ENCODE data around the gene CCDC82. TPM values are rescaled to one million over a fixed set of nuclear protein-coding genes. Genes with fewer than 3 reads are reported as not detected.
A peak's percentile ranks its signal among the peaks of the same experiment; 100 is the strongest.

Gene CCDC82
- total RNA-seq, 1 donor from 2014 or later: 9.5 TPM

DNA sequence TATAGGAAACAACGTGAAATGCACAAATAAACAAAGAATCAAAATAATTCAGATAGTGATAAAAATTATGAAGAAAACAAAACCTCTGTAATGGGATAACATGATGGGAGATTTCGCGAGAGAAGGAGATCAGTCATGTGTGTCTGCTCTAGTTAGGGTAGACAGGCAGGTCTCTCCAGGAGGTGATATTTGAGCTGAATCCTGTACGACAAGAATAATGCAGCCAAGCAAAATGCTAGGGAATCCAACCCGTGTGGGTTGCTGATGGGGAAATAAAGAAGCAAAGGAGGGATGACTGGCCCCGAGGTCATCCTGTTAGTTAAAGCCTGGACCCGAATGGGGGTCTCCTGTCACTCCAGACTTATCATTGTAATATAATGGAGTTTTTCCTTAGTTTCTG lies 62.8 kb downstream of the CCDC82 start:
- Histone ChIP-seq H3K4me1 (peaks cover 3 to 37% of the 10 kb centered on the region in 2 donors), H3K4me3 (no peak overlapping the region), H3K27ac (peak overlapping the region; percentile 4 to 55), H3K9me3 (no peaks in the 10 kb centered on the region), H3K27me3 (no peaks in the 10 kb centered on the region), H3K36me3 (no peaks in the 10 kb centered on the region)
- TF ChIP-seq, protein P1, sequence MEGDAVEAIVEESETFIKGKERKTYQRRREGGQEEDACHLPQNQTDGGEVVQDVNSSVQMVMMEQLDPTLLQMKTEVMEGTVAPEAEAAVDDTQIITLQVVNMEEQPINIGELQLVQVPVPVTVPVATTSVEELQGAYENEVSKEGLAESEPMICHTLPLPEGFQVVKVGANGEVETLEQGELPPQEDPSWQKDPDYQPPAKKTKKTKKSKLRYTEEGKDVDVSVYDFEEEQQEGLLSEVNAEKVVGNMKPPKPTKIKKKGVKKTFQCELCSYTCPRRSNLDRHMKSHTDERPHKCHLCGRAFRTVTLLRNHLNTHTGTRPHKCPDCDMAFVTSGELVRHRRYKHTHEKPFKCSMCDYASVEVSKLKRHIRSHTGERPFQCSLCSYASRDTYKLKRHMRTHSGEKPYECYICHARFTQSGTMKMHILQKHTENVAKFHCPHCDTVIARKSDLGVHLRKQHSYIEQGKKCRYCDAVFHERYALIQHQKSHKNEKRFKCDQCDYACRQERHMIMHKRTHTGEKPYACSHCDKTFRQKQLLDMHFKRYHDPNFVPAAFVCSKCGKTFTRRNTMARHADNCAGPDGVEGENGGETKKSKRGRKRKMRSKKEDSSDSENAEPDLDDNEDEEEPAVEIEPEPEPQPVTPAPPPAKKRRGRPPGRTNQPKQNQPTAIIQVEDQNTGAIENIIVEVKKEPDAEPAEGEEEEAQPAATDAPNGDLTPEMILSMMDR (IDR thresholded peaks at IDR 0.05): no peak
- intact Hi-C loops (cut with DNase I): no loop called here
- no peak for DNase-seq (ENCODE audit: low spot score in 2 of 2)

DNA sequence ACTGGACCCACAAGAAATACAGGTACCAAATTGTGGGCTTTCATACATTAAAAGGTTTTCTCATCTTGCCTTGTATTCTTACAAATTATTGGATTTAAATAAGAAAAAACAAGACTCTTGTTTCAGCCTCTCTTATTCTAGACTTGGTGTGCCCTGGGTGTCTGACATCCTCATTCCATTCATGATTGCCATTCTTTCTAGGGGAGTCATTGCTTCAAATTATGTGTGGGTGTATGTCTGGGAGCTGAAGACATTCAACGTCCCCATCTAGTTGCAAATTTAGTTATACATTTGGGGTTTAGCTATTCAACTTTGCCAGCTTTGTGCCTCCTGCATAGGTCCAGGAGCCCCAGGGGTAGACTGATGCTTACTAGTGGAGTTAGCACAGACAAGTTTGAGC lies 64.8 kb downstream of the CCDC82 start:
- TF ChIP-seq, protein P1 (IDR thresholded peaks at IDR 0.05): no peak
- Histone ChIP-seq H3K27ac (peak overlapping the region; percentile 75 to 81), H3K4me1 (peaks cover 0 to 31% of the 10 kb centered on the region in 2 donors), H3K4me3 (peak overlapping the region in 1 of 2 donors; percentile 12), H3K36me3 (no peaks in the 10 kb centered on the region), H3K9me3 (no peaks in the 10 kb centered on the region), H3K27me3 (no peaks in the 10 kb centered on the region)
- intact Hi-C loops (cut with DNase I): loop anchor here (2.0 to 5.0 kb wide), 2 partner anchors 18 to 153 kb away; no protein-coding TSS in a partner anchor
- no peak for DNase-seq (ENCODE audit: low spot score in 2 of 2)

DNA sequence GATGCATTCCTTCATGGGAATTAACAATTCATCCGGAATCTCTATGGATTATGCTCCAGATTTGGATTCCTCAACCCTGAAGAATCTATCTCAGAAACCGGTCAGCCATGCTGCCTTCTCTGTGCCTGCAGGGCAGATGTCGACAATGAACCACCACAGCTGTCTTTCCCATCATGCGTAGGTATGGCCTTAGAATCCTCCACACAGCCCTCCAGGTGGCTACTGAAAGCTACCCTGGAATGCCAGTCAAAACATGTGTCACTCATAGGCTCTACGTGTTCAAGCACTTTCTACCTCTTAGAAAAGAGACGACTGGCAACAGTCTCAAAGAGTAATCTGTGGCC lies 66.1 kb downstream of the CCDC82 start:
- Histone ChIP-seq H3K4me1 (peaks cover 0 to 21% of the 10 kb centered on the region in 2 donors), H3K36me3 (no peaks in the 10 kb centered on the region), H3K27me3 (no peaks in the 10 kb centered on the region), H3K4me3 (no peak overlapping the region), H3K9me3 (no peaks in the 10 kb centered on the region), H3K27ac (no peak overlapping the region)
- TF ChIP-seq, protein P1 (IDR thresholded peaks at IDR 0.05): no peak
- no peak for DNase-seq (ENCODE audit: low spot score in 2 of 2)
- intact Hi-C loops (cut with DNase I): loop anchor here (5.0 kb wide), 1 partner anchor 151 kb away; no protein-coding TSS in a partner anchor

DNA sequence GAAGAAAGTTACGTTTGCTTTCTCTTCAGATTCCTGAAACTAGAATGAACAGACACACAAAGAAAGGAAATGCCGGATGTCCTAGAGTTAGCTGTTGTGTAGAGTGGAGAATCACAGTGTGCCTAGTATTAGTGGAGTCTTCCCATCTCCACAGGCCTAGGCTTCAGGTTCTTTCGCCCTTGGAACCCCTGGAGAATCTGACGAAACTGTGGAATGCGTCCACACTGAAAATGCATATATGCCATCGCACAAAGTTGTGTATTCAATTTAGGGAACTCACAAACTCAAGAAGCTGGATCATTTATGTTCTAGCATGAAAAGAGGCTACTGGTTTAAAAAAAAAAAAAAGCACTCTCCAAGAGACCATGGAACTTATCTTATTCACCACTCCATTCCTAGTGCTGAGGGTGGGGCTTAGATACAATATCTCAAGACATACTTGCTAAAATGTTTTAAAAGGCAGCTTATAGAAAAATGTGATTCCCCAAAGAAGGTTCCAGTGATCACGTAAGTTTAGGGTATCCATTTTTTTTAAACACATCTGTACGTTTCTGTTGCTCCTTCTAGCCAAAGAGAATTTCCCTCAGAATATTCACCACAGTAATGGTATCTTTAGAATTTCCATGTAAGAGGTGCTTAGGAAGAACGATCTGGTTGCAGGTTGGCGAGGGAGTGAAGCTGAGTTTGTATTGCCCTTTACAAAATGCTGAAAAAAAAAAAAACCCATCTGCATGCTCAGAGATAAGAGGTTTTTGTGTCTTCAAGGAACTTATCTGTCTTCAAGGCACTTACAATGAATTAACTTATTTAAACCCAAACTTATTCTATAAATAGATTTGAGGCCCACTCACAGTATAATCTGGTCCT lies 66.7 kb downstream of the CCDC82 start:
- Histone ChIP-seq H3K9me3 (no peaks in the 10 kb centered on the region), H3K27ac (peak overlapping the region; percentile 52 to 58), H3K36me3 (no peaks in the 10 kb centered on the region), H3K4me3 (no peak overlapping the region), H3K27me3 (no peaks in the 10 kb centered on the region), H3K4me1 (peaks cover 0 to 23% of the 10 kb centered on the region in 2 donors)
- TF ChIP-seq, protein P1 (IDR thresholded peaks at IDR 0.05): no peak
- intact Hi-C loops (cut with DNase I): loop anchor here (5.0 kb wide), 1 partner anchor 151 kb away; no protein-coding TSS in a partner anchor
- DNase-seq (ENCODE audit: low spot score in 2 of 2): no peak

DNA sequence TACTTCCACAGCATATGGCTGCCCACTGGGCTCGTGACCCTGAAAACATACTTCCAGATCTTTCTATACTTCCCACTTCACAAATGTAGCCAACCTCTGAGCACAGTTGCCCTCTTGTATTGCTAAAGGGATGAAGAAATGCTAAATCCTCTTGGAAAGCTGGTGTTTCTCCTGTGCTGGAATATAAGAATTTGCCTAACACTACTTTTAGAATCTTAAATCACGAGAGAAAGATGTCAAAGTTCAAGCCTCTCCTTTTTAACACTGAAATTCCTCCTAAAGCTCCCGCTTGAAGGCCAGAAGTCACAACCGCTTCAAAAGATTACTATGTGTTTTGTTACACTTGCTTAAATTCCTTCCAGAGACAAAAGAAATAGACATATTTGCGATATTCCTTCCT lies 68.6 kb downstream of the CCDC82 start:
- peaks cover 3 to 36% of the 10 kb centered on the region in 2 donors for H3K4me1 ChIP-seq
- intact Hi-C loops (cut with DNase I): loop anchor here (5.0 kb wide), 1 partner anchor 149 kb away; no protein-coding TSS in a partner anchor
- DNase-seq (ENCODE audit: low spot score in 2 of 2): no peak
- TF ChIP-seq, protein P1 (IDR thresholded peaks at IDR 0.05): no peak
- no peaks in the 10 kb centered on the region for H3K27me3 ChIP-seq
- no peak overlapping the region for H3K27ac ChIP-seq
- H3K4me3 ChIP-seq: no peak overlapping the region
- no peaks in the 10 kb centered on the region for H3K9me3 ChIP-seq
- no peaks in the 10 kb centered on the region for H3K36me3 ChIP-seq

Measured in ascending aorta (tissue), 2 donors.